Measurements from ENCODE around the gene FAM81A. TPM values are rescaled to one million over a fixed set of nuclear protein-coding genes. Genes with fewer than 3 reads are reported as not detected.

FAM81A gene
- total and polyA plus RNA-seq, 4 donors = under 0.01 to 0.13 (median 0.07) TPM

GRCh38 chr15:59444081-59444835, 6.3 kb downstream of the FAM81A start (continued):
- TF ChIP-seq REST (IDR thresholded peaks at IDR 0.05) (no peak), SP1 (IDR thresholded peaks at IDR 0.05) (no peak), HNF4G (IDR thresholded peaks at IDR 0.05) (no peak), YY1 (IDR thresholded peaks at IDR 0.05) (no peak), GABPA (IDR thresholded peaks at IDR 0.05 in 1 of 2, conservative IDR thresholded peaks at IDR 0.05 in 1 of 2) (no peak), RAD21 (IDR thresholded peaks at IDR 0.05) (no peak), TAF1 (conservative IDR thresholded peaks at IDR 0.05) (no peak)

GRCh38 chr15:59444980-59445545, 7.1 kb downstream of the FAM81A start:
- TF ChIP-seq REST (IDR thresholded peaks at IDR 0.05) = no peak
- TF ChIP-seq TAF1 (conservative IDR thresholded peaks at IDR 0.05) = no peak
- TF ChIP-seq JUND (IDR thresholded peaks at IDR 0.05) = no peak
- TF ChIP-seq RAD21 (IDR thresholded peaks at IDR 0.05) = no peak
- no peak for TF ChIP-seq MAX (IDR thresholded peaks at IDR 0.05)
- no peak for TF ChIP-seq RXRA (IDR thresholded peaks at IDR 0.05)
- no peak for TF ChIP-seq ZBTB33 (IDR thresholded peaks at IDR 0.05)
- no peak for TF ChIP-seq FOXA2 (IDR thresholded peaks at IDR 0.05)
- no peak for TF ChIP-seq EGR1 (IDR thresholded peaks at IDR 0.05; ENCODE audit: low read depth in 2 of 2)
- TF ChIP-seq HNF4A (conservative IDR thresholded peaks at IDR 0.05) = no peak
- TF ChIP-seq HNF4G (IDR thresholded peaks at IDR 0.05) = no peak
- TF ChIP-seq SP1 (IDR thresholded peaks at IDR 0.05) = no peak
- no peak for TF ChIP-seq GABPA (IDR thresholded peaks at IDR 0.05 in 1 of 2, conservative IDR thresholded peaks at IDR 0.05 in 1 of 2)
- no peaks in the 10 kb centered on the region for H3K36me3 ChIP-seq (ENCODE audit: control insufficient read depth in 4 of 4, insufficient read depth in 3 of 4, low read depth in 1 of 4, low read length in 3 of 4)
- no peaks in the 10 kb centered on the region for H3K27me3 ChIP-seq (ENCODE audit: control insufficient read depth in 4 of 4, insufficient read depth in 4 of 4, low read length in 3 of 4)
- H3K9me3 ChIP-seq (ENCODE audit: control insufficient read depth in 4 of 4, low read length in 3 of 4) = no peaks in the 10 kb centered on the region
- WGBS = 87% methylated on average over 11 of the region's 11 CpGs
- H3K9ac ChIP-seq (ENCODE audit: low read depth in 1 of 2, low read length in 2 of 2) = no peak overlapping the region
- no peak for DNase-seq (ENCODE audit: low spot score)
- no peaks in the 10 kb centered on the region for H3K4me1 ChIP-seq (ENCODE audit: control insufficient read depth in 4 of 4, insufficient read depth in 4 of 4, low read length in 3 of 4)
- no peak overlapping the region for H3K4me3 ChIP-seq (ENCODE audit: low read depth in 1 of 3, low read length in 3 of 3)
- no peak overlapping the region for H3K27ac ChIP-seq (ENCODE audit: low read depth in 1 of 2, low read length in 2 of 2)

Measured in liver (tissue), 9 donors.